Measurements from ENCODE around the gene NOTO.
"Not testable (repeated sequence)": the region's sequence is repeated elsewhere in the genome, so short reads cannot be mapped to it uniquely, and the experiment has no call there.

- not testable (repeated sequence) for TF ChIP-seq POLR2A, CTCF (IDR thresholded peaks at IDR 0.05)
Measured at GRCh38 chr2:73165978-73166377, 36.4 kb upstream of the NOTO start.

Data from adrenal gland (tissue), 5 donors.